MM.1S (cell line): ENCODE results near the gene GPAT3.
"Not testable (repeated sequence)": the region's sequence is repeated elsewhere in the genome, so short reads cannot be mapped to it uniquely, and the experiment has no call there.

ENCODE experiments used
- CTCF ChIP-seq: fragments of 300-600 bp; sonication (generic); IDR thresholded peaks from 2 replicates; pipeline ENCODE4 v1.5.1; 2016; ENCODE audit warnings: antibody characterized with exemption, low read length, mixed read lengths
- EZH2 ChIP-seq: fragments of 300-600 bp; sonication (generic); optimal IDR thresholded peaks from 2 replicates; pipeline ENCODE3; 2017; ENCODE audit warnings: low read depth, mild to moderate bottlenecking, antibody characterized with exemption, low read length, mixed read lengths
- EZH2phosphoT487 ChIP-seq: fragments of 300-600 bp; sonication (generic); IDR thresholded peaks from 2 replicates; pipeline ENCODE4 v1.6.1; 2018; ENCODE audit warnings: antibody characterized with exemption, low read length

- TF ChIP-seq CTCF, EZH2, EZH2phosphoT487: not testable (repeated sequence)
Measured at GRCh38 chr4:83501671-83502070, 34.2 kb upstream of the GPAT3 start.
